Testis (tissue), 3 donors: Measurements from ENCODE around the gene LAP3. TPM values are rescaled to one million over a fixed set of nuclear protein-coding genes. Genes with fewer than 3 reads are reported as not detected.
A peak's percentile ranks its signal among the peaks of the same experiment; 100 is the strongest.

Source experiments
- DNase-seq: peaks from one replicate; pipeline ENCODE4 v3.0.0-alpha.2; 2019
- H3K27ac ChIP-seq, 2 donors: fragments of 200-600 bp; sonication (generic); one replicate each; pipeline ENCODE4 v1.5.1; 2019
- H3K27me3 ChIP-seq: fragments of 200-600 bp; sonication (generic); one replicate; pipeline ENCODE4 v1.5.1; 2019
- H3K36me3 ChIP-seq: fragments of 200-600 bp; sonication (generic); one replicate; pipeline ENCODE4 v1.5.1; 2017; ENCODE audit warnings: low read depth; ENCODE audit errors: missing control alignments
- H3K4me1 ChIP-seq: fragments of 200-600 bp; sonication (generic); one replicate; pipeline ENCODE4 v1.5.1; 2019
- H3K4me3 ChIP-seq, 2 donors: fragments of 200-600 bp; sonication (generic); one replicate each; pipeline ENCODE4 v1.5.1; 2017 to 2019
- H3K9me3 ChIP-seq: fragments of 200-600 bp; sonication (generic); one replicate; pipeline ENCODE4 v1.5.1; 2017
- CTCF ChIP-seq, 3 experiments: fragments of 450-650 bp in 2 of 3; fragments of 200-600 bp in 1 of 3; sonication (generic) in 1 of 3; IDR thresholded peaks; one replicate each; pipeline ENCODE4 v1.5.1; 2016 to 2019; ENCODE audit warnings: antibody characterized with exemption in 3 of 3, mild to moderate bottlenecking in 2 of 3, moderate library complexity in 1 of 3
- POLR2A ChIP-seq: fragments of 450-650 bp; IDR thresholded peaks from one replicate; pipeline ENCODE4 v1.6.1; 2017; ENCODE audit warnings: antibody characterized with exemption, mild to moderate bottlenecking, moderate library complexity
- WGBS, 2 donors: methylation state at CpG; one replicate each; pipeline ENCODE4 v1.1.5; 2018; 5-methylcytosine and 5-hydroxymethylcytosine counted together
- intact Hi-C: fragments of 100-400 bp; cut with DNase I; formaldehyde crosslinking; loops from one replicate; pipeline ENCODE4 v1.15.1; 2023; ENCODE audit warnings: low total_unique reads
- polyA plus RNA-seq: library from polyadenylated mRNA; stranded (reverse); fragments of 350-450 nt; fragmentation: Illumina TruSeq; extraction: RNeasy Lipid Tissue Mini Kit (QIAGEN cat#74804); gene quantifications from one replicate; pipeline ENCODE4 v1.2.3, GENCODE V29; 2014; ENCODE audit warnings: low read depth, low replicate concordance; ENCODE audit not compliant: insufficient read depth
- total RNA-seq, 2 donors: library from RNA; depleted of rRNA; stranded (reverse); fragments of >200 nt; gene quantifications; one replicate each; pipeline ENCODE4 v1.2.3, GENCODE V29; 2016

Gene LAP3
- total and polyA plus RNA-seq, 3 donors from 2014 or later = 98.9 to 108 (median 100) TPM

GRCh38 chr4:17605236-17605635 lies 28.2 kb downstream of the LAP3 start:
- H3K27me3 ChIP-seq = no peaks in the 10 kb centered on the region
- TF ChIP-seq CTCF (IDR thresholded peaks at IDR 0.05) (no peak), POLR2A (no peak)
- H3K4me3 ChIP-seq = no peak overlapping the region
- WGBS, 2 donors = 58 to 62% methylated on average over 3 of the region's 3 CpGs
- H3K9me3 ChIP-seq = no peaks in the 10 kb centered on the region
- no peaks in the 10 kb centered on the region for H3K4me1 ChIP-seq
- no peak for DNase-seq
- no peak overlapping the region for H3K27ac ChIP-seq
- no peaks in the 10 kb centered on the region for H3K36me3 ChIP-seq
- intact Hi-C loops = no loop called here

- peaks cover 14% of the 10 kb centered on the region for H3K4me1 ChIP-seq
- TF ChIP-seq POLR2A (no peak), CTCF (IDR thresholded peaks at IDR 0.05) (no peak)
- intact Hi-C loops = no loop called here
- no peaks in the 10 kb centered on the region for H3K36me3 ChIP-seq
- H3K27me3 ChIP-seq = no peaks in the 10 kb centered on the region
- DNase-seq = no peak
- H3K27ac ChIP-seq = peak overlapping the region; percentile 76 to 83
- H3K4me3 ChIP-seq = peak overlapping the region; percentile 79 to 92
- 0 to 1% methylated on average over 22 to 23 of the region's 23 CpGs for WGBS, 2 donors
- H3K9me3 ChIP-seq = no peaks in the 10 kb centered on the region
Measured at GRCh38 chr4:17613761-17614415, 36.9 kb downstream of the LAP3 start.

GRCh38 chr4:17614416-17615299 lies 37.7 kb downstream of the LAP3 start, which contains the start of gene MED28:
Gene MED28 (plus strand): TSS chr4:17614641. CDS start chr4:17614655, 14 bp downstream.
- no peaks in the 10 kb centered on the region for H3K9me3 ChIP-seq
- intact Hi-C loops = no loop called here
- H3K4me1 ChIP-seq = peaks cover 14% of the 10 kb centered on the region
- DNase-seq = peak; percentile 98
- H3K36me3 ChIP-seq = no peaks in the 10 kb centered on the region
- H3K4me3 ChIP-seq = peak within 1 kb of the TSS; percentile 79 to 92
- TF ChIP-seq CTCF (IDR thresholded peaks at IDR 0.05) = peak in 1 of 3 experiments; percentile 15
- peak; percentile 65 for TF ChIP-seq POLR2A
- no peaks in the 10 kb centered on the region for H3K27me3 ChIP-seq
- H3K27ac ChIP-seq = peak within 1 kb of the TSS; percentile 76 to 83
- WGBS, 2 donors = 0% methylated on average over 35 to 45 of the region's 46 CpGs

GRCh38 chr4:17616283-17616682 lies 39.3 kb downstream of the LAP3 start:
- intact Hi-C loops = no loop called here
- Histone ChIP-seq H3K27ac (no peak overlapping the region), H3K4me1 (peaks cover 14% of the 10 kb centered on the region), H3K36me3 (no peaks in the 10 kb centered on the region), H3K27me3 (no peaks in the 10 kb centered on the region), H3K9me3 (no peaks in the 10 kb centered on the region), H3K4me3 (no peak overlapping the region)
- 39 to 47% methylated on average over 5 of the region's 5 CpGs for WGBS, 2 donors
- no peak for TF ChIP-seq POLR2A
- TF ChIP-seq CTCF (IDR thresholded peaks at IDR 0.05) = no peak
- no peak for DNase-seq
